SK-N-SH treated with all-trans-retinoic acid at 6 μM for 48 hours (cell line): ENCODE data around the gene MGMT.
A peak's percentile ranks its signal among the peaks of the same experiment; 100 is the strongest.

ENCODE experiments used
- ATAC-seq: fragments of 200-7000 bp; cut with Tn5 transposase; 3 replicates; pipeline ENCODE4 v1.9.1; 2020; ENCODE audit warnings: mild to moderate bottlenecking, moderate library complexity
- ARNTL ChIP-seq: fragments of 450-650 bp; formaldehyde crosslinking; IDR thresholded peaks from 2 replicates; pipeline ENCODE4 v1.5.0; 2020; ENCODE audit warnings: low read depth, mild to moderate bottlenecking, moderate library complexity, borderline replicate concordance
- CSDC2 ChIP-seq: fragments of 250-450 bp; sonication (Bioruptor Pico); IDR thresholded peaks from 2 replicates; pipeline ENCODE4 v1.5.0; 2020; ENCODE audit warnings: mild to moderate bottlenecking, moderate library complexity
- ESRRG ChIP-seq: fragments of 250-450 bp; sonication (Bioruptor Pico); IDR thresholded peaks from 2 replicates; pipeline ENCODE4 v1.6.1; 2021; ENCODE audit warnings: mild to moderate bottlenecking
- GLIS3 ChIP-seq: fragments of 250-450 bp; sonication (Bioruptor Pico); IDR thresholded peaks from 2 replicates; pipeline ENCODE4 v1.5.0; 2020; ENCODE audit warnings: mild to moderate bottlenecking, moderate library complexity
- ISL1 ChIP-seq: fragments of 250-450 bp; sonication (Bioruptor Pico); IDR thresholded peaks from 2 replicates; pipeline ENCODE4 v2.1.2; 2022; ENCODE audit warnings: mild to moderate bottlenecking, moderate library complexity
- POU6F1 ChIP-seq: fragments of 250-450 bp; sonication (Bioruptor Pico); IDR thresholded peaks from 2 replicates; pipeline ENCODE4 v1.8.0; 2021; ENCODE audit warnings: low read depth, mild to moderate bottlenecking, moderate library complexity, borderline replicate concordance
- RARB ChIP-seq: fragments of 250-450 bp; sonication (Bioruptor Pico); IDR thresholded peaks from 2 replicates; pipeline ENCODE4 v1.8.0; 2021; ENCODE audit warnings: mild to moderate bottlenecking, moderate library complexity
- TCF4 ChIP-seq: fragments of 250-450 bp; sonication (Bioruptor Pico); IDR thresholded peaks from 2 replicates; pipeline ENCODE4 v1.8.0; 2021; ENCODE audit warnings: mild to moderate bottlenecking, moderate library complexity, borderline replicate concordance
- TOX ChIP-seq: fragments of 250-450 bp; sonication (Bioruptor Pico); IDR thresholded peaks from 2 replicates; pipeline ENCODE4 v1.8.0; 2021; ENCODE audit warnings: mild to moderate bottlenecking, moderate library complexity, borderline replicate concordance
- ZC3H10 ChIP-seq: fragments of 250-450 bp; sonication (Bioruptor Pico); IDR thresholded peaks from 2 replicates; pipeline ENCODE4 v1.5.1; 2021; ENCODE audit warnings: mild to moderate bottlenecking, moderate library complexity
- ZFP3 ChIP-seq: fragments of 250-450 bp; sonication (Bioruptor Pico); IDR thresholded peaks from 2 replicates; pipeline ENCODE4 v1.5.0; 2020; ENCODE audit warnings: mild to moderate bottlenecking, moderate library complexity
- ZNF565 ChIP-seq: fragments of 450-650 bp; formaldehyde crosslinking; conservative IDR thresholded peaks from 2 replicates; pipeline ENCODE4 v1.5.0; 2020; ENCODE audit warnings: low read depth, mild to moderate bottlenecking, moderate library complexity
- ZNF70 ChIP-seq: fragments of 450-650 bp; formaldehyde crosslinking; IDR thresholded peaks from 2 replicates; pipeline ENCODE4 v1.5.0; 2020; ENCODE audit warnings: mild to moderate bottlenecking, moderate library complexity
- ZNF8 ChIP-seq: fragments of 450-650 bp; formaldehyde crosslinking; IDR thresholded peaks from 2 replicates; pipeline ENCODE4 v1.5.0; 2020; ENCODE audit warnings: mild to moderate bottlenecking, moderate library complexity
- TF ChIP-seq, protein P1 (sequence below): fragments of 250-450 bp; sonication (Bioruptor Pico); IDR thresholded peaks from 2 replicates; pipeline ENCODE4 v1.8.0; 2020; ENCODE audit warnings: mild to moderate bottlenecking, moderate library complexity, borderline replicate concordance
- TF ChIP-seq, protein P2 (sequence below): fragments of 250-450 bp; sonication (Bioruptor Pico); IDR thresholded peaks from 2 replicates; pipeline ENCODE4 v1.5.1; 2020; ENCODE audit warnings: low read depth, mild to moderate bottlenecking, moderate library complexity

MGMT gene

GRCh38 chr10:129564923-129565322, 97.9 kb downstream of the MGMT start:
- no peak for ATAC-seq
- TF ChIP-seq ARNTL (CRISPR knock-in tag) (no peak), ZNF8 (CRISPR knock-in tag) (no peak), ZC3H10 (CRISPR knock-in tag) (no peak), ZFP3 (no peak), RARB (CRISPR knock-in tag) (no peak), POU6F1 (CRISPR knock-in tag) (no peak), GLIS3 (CRISPR knock-in tag) (no peak), ZNF70 (CRISPR knock-in tag) (no peak), CSDC2 (CRISPR knock-in tag) (no peak), ISL1 (CRISPR knock-in tag) (no peak), ESRRG (no peak), TCF4 (CRISPR knock-in tag) (no peak), ZNF565 (CRISPR knock-in tag) (no peak), TOX (CRISPR knock-in tag) (no peak)
- TF ChIP-seq, protein P1, sequence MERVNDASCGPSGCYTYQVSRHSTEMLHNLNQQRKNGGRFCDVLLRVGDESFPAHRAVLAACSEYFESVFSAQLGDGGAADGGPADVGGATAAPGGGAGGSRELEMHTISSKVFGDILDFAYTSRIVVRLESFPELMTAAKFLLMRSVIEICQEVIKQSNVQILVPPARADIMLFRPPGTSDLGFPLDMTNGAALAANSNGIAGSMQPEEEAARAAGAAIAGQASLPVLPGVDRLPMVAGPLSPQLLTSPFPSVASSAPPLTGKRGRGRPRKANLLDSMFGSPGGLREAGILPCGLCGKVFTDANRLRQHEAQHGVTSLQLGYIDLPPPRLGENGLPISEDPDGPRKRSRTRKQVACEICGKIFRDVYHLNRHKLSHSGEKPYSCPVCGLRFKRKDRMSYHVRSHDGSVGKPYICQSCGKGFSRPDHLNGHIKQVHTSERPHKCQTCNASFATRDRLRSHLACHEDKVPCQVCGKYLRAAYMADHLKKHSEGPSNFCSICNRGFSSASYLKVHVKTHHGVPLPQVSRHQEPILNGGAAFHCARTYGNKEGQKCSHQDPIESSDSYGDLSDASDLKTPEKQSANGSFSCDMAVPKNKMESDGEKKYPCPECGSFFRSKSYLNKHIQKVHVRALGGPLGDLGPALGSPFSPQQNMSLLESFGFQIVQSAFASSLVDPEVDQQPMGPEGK (CRISPR knock-in tag) = no peak
- TF ChIP-seq, protein P2, sequence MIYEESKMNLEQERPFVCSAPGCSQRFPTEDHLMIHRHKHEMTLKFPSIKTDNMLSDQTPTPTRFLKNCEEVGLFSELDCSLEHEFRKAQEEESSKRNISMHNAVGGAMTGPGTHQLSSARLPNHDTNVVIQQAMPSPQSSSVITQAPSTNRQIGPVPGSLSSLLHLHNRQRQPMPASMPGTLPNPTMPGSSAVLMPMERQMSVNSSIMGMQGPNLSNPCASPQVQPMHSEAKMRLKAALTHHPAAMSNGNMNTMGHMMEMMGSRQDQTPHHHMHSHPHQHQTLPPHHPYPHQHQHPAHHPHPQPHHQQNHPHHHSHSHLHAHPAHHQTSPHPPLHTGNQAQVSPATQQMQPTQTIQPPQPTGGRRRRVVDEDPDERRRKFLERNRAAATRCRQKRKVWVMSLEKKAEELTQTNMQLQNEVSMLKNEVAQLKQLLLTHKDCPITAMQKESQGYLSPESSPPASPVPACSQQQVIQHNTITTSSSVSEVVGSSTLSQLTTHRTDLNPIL (CRISPR knock-in tag) = no peak

GRCh38 chr10:129568583-129569344, 101.7 kb downstream of the MGMT start:
- ATAC-seq = no peak; the same call in 2 of the 3 replicates
- TF ChIP-seq TCF4 (CRISPR knock-in tag) = peak; percentile 57; the same call in 1 of the 2 replicates
- TF ChIP-seq, protein P1 (CRISPR knock-in tag) = no peak

DNA sequence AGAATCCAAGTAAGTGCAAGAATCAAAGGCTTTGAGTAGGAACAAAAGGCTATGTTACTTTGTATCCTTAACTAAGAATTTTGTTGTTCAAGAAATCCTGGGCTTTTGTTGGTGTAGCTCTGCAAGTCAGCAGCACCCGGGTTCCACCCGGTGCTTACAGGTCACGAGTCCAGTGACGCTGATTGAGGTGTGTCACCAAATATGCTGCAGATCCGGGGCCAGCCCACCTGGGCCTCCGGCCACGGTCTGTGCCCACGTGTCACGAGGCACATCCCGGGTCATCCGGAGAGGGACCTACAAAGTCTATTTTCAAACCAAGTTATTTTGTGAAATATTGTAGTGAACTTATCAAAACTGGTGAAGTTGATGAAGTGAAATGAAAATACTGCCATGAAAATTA, 103.1 kb downstream of the MGMT start:
- TF ChIP-seq ISL1 (CRISPR knock-in tag) = no peak
- TF ChIP-seq CSDC2 (CRISPR knock-in tag) = no peak
- no peak for TF ChIP-seq TOX (CRISPR knock-in tag)
- no peak for TF ChIP-seq RARB (CRISPR knock-in tag)
- no peak for TF ChIP-seq TCF4 (CRISPR knock-in tag)
- TF ChIP-seq, protein P2 (CRISPR knock-in tag) = no peak
- TF ChIP-seq ZNF565 (CRISPR knock-in tag) = no peak
- TF ChIP-seq ZC3H10 (CRISPR knock-in tag) = no peak
- no peak for TF ChIP-seq ESRRG
- TF ChIP-seq POU6F1 (CRISPR knock-in tag) = no peak
- no peak for ATAC-seq
